Astrocyte (in vitro differentiated cells and primary cell): ENCODE data around the gene ZNRF1. TPM values are rescaled to one million over a fixed set of nuclear protein-coding genes. Genes with fewer than 3 reads are reported as not detected.

ENCODE experiments used
- DNase-seq: peaks from one replicate; pipeline ENCODE4 v3.0.0-alpha.2; 2010; ENCODE audit warnings: low read depth
- FAIRE-seq: peaks from 2 replicates; lab custom pipeline; 2011; peaks lifted over from hg19 to GRCh38; lab: Jason Lieb, UNC
- H2AFZ ChIP-seq: 2 replicates; pipeline ENCODE4 v1.6.0; 2012; ENCODE audit warnings: low read depth, low read length, inconsistent platforms
- H3K27ac ChIP-seq: 2 replicates; pipeline ENCODE4 v1.5.1; 2011; ENCODE audit warnings: low read depth, low read length, inconsistent platforms
- H3K27me3 ChIP-seq: 2 replicates; pipeline ENCODE4 v1.6.0; 2011; ENCODE audit warnings: low read length, inconsistent platforms; ENCODE audit not compliant: insufficient read depth
- H3K36me3 ChIP-seq: 2 replicates; pipeline ENCODE4 v1.5.1; 2011; ENCODE audit warnings: low read length, inconsistent platforms; ENCODE audit not compliant: insufficient read depth
- H3K4me1 ChIP-seq: 2 replicates; pipeline ENCODE4 v1.5.1; 2011; ENCODE audit warnings: low read length, inconsistent platforms; ENCODE audit not compliant: insufficient read depth
- H3K4me2 ChIP-seq: 2 replicates; pipeline ENCODE4 v1.6.0; 2012; ENCODE audit warnings: low read length, inconsistent platforms
- H3K4me3 ChIP-seq: 2 replicates; pipeline ENCODE4 v1.5.1; 2011; ENCODE audit warnings: low read depth, mild to moderate bottlenecking, low read length, inconsistent platforms; ENCODE audit not compliant: insufficient read depth
- H3K79me2 ChIP-seq: 2 replicates; pipeline ENCODE4 v1.6.0; 2012; ENCODE audit warnings: mild to moderate bottlenecking, low read length, inconsistent platforms; ENCODE audit not compliant: insufficient read depth
- H3K9ac ChIP-seq: 2 replicates; pipeline ENCODE4 v1.6.0; 2012; ENCODE audit warnings: mild to moderate bottlenecking, low read length, inconsistent platforms
- H3K9me3 ChIP-seq: 2 replicates; pipeline ENCODE4 v1.5.1; 2012; ENCODE audit warnings: low read depth, mild to moderate bottlenecking, low read length, inconsistent platforms; ENCODE audit not compliant: insufficient read depth
- H4K20me1 ChIP-seq: 2 replicates; pipeline ENCODE4 v1.6.0; 2012; ENCODE audit warnings: low read length, inconsistent platforms; ENCODE audit not compliant: insufficient read depth
- H3K27ac Mint-ChIP-seq: one replicate; pipeline ENCODE4 v1.8.0; 2021; ENCODE audit warnings: mild to moderate bottlenecking, mixed read lengths; ENCODE audit not compliant: unreplicated experiment
- H3K27me3 Mint-ChIP-seq: one replicate; pipeline ENCODE4 v1.8.0; 2021; ENCODE audit warnings: low read depth, mixed read lengths; ENCODE audit not compliant: unreplicated experiment
- H3K36me3 Mint-ChIP-seq: one replicate; pipeline ENCODE4 v1.8.0; 2021; ENCODE audit warnings: low read depth, mixed read lengths; ENCODE audit not compliant: unreplicated experiment
- H3K4me1 Mint-ChIP-seq: one replicate; pipeline ENCODE4 v1.8.0; 2021; ENCODE audit warnings: low read depth, mixed read lengths; ENCODE audit not compliant: unreplicated experiment
- H3K4me3 Mint-ChIP-seq: one replicate; pipeline ENCODE4 v1.8.0; 2021; ENCODE audit warnings: mild to moderate bottlenecking, moderate library complexity, mixed read lengths; ENCODE audit not compliant: unreplicated experiment
- H3K9me3 Mint-ChIP-seq: one replicate; pipeline ENCODE4 v1.8.0; 2021; ENCODE audit warnings: mild to moderate bottlenecking, mixed read lengths; ENCODE audit not compliant: unreplicated experiment
- CTCF ChIP-seq: IDR thresholded peaks from 2 replicates; pipeline ENCODE4 v1.5.1; 2011; ENCODE audit warnings: low read depth, mild to moderate bottlenecking, inconsistent platforms, low read length, moderate library complexity; ENCODE audit not compliant: insufficient read depth
- EZH2 ChIP-seq: IDR thresholded peaks from 2 replicates; pipeline ENCODE4 v1.6.1; 2012; ENCODE audit warnings: mild to moderate bottlenecking, low read length, inconsistent platforms; ENCODE audit not compliant: insufficient read depth
- total RNA-seq: library from RNA; stranded (reverse); gene quantifications from 2 replicates; pipeline ENCODE4 v1.2.1, GENCODE V29; 2021

The ZNRF1 gene
- total RNA-seq, 1 donor from 2014 or later, result 21.9 TPM

DNA sequence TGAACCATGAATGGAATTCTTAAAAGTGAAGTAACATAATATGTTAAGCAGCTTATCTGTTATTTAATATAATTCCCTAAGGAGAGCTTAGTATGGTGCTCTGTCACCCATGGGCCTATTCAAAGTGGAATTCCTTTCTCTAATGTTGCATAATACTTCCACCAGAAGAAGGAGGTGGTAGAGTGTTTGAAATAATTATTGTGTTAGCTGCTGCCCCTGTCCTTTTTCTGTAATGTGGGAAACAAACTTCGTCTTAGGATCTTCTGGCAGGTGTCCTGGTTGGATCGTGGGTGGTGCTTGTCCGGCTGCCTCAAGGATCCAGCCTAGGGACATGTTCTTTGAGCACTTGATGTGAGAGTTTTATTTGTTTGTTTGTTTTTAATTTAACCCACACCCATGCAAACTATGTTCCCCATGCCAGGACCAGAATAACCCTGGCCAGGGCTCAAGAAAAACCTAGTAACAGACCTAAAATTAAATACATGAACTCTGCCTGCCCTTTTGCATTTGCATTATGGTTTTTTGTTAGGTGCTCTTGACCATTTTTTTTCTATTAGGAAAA, 46.1 kb downstream of the ZNRF1 start:
- TF ChIP-seq CTCF (no peak), EZH2 (no peak)
- H3K4me3 ChIP-seq, result no peak overlapping the region
- H3K27me3 Mint-ChIP-seq, result no peaks in the 10 kb centered on the region
- no peak overlapping the region for H3K27ac Mint-ChIP-seq
- peaks cover 2% of the 10 kb centered on the region for H3K4me1 ChIP-seq
- FAIRE-seq (no peak), DNase-seq (peak; percentile 57)
- H3K36me3 ChIP-seq, result no peaks in the 10 kb centered on the region
- no peak overlapping the region for H3K27ac ChIP-seq
- H3K9me3 ChIP-seq, result no peaks in the 10 kb centered on the region
- no peaks in the 10 kb centered on the region for H3K27me3 ChIP-seq
- peaks cover 88% of the 10 kb centered on the region for H3K79me2 ChIP-seq
- peaks cover 2% of the 10 kb centered on the region for H3K4me1 Mint-ChIP-seq
- peaks cover 73% of the 10 kb centered on the region for H4K20me1 ChIP-seq
- H2AFZ ChIP-seq, result no peak overlapping the region
- no peaks in the 10 kb centered on the region for H3K36me3 Mint-ChIP-seq
- H3K9me3 Mint-ChIP-seq, result no peaks in the 10 kb centered on the region
- H3K9ac ChIP-seq, result no peak overlapping the region
- no peak overlapping the region for H3K4me3 Mint-ChIP-seq
- H3K4me2 ChIP-seq, result no peak overlapping the region

GRCh38 chr16:75045424-75045823, 46.6 kb downstream of the ZNRF1 start:
- Histone ChIP-seq H3K4me3 (no peak overlapping the region), H3K4me1 (peaks cover 2% of the 10 kb centered on the region), H3K4me2 (no peak overlapping the region), H3K79me2 (peaks cover 88% of the 10 kb centered on the region), H3K9ac (no peak overlapping the region), H2AFZ (no peak overlapping the region), H3K9me3 (no peaks in the 10 kb centered on the region), H3K27me3 (no peaks in the 10 kb centered on the region), H3K36me3 (no peaks in the 10 kb centered on the region), H3K27ac (no peak overlapping the region), H4K20me1 (peaks cover 73% of the 10 kb centered on the region)
- Mint-ChIP-seq H3K9me3 (no peaks in the 10 kb centered on the region), H3K36me3 (no peaks in the 10 kb centered on the region), H3K27me3 (no peaks in the 10 kb centered on the region), H3K27ac (no peak overlapping the region), H3K4me3 (no peak overlapping the region), H3K4me1 (peaks cover 2% of the 10 kb centered on the region)
- FAIRE-seq (no peak), DNase-seq (no peak)
- TF ChIP-seq CTCF (no peak), EZH2 (no peak)

DNA sequence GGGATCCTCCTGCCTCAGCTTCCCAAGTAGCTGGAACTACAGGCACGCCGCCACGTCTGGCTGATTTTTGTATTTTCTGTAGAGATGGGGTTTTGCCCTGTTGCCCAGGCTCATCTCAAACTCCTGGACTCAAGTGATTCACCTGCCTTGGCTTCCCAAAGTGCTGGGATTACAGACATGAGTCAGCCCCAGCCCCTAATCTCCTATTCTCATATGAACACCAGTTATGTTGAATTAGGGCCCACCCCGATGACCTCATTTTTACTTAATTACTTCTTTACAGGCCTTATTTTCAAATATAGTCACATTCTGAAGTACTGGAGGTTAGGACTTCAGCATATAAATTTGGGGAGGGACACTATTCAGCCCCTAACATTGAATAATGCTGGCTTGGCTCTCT, 49.2 kb downstream of the ZNRF1 start:
- peaks cover 76% of the 10 kb centered on the region for H4K20me1 ChIP-seq
- TF ChIP-seq EZH2, result no peak
- TF ChIP-seq CTCF, result no peak

More for the DNA sequence above, 49.2 kb downstream of the ZNRF1 start:
- H3K79me2 ChIP-seq, result peaks cover 78% of the 10 kb centered on the region
- no peaks in the 10 kb centered on the region for H3K36me3 Mint-ChIP-seq
- no peak overlapping the region for H3K27ac Mint-ChIP-seq
- no peak overlapping the region for H3K4me2 ChIP-seq
- DNase-seq, result no peak
- H2AFZ ChIP-seq, result no peak overlapping the region
- no peaks in the 10 kb centered on the region for H3K27me3 Mint-ChIP-seq
- no peak overlapping the region for H3K27ac ChIP-seq
- peaks cover 2% of the 10 kb centered on the region for H3K4me1 ChIP-seq
- FAIRE-seq, result no peak
- H3K4me3 ChIP-seq, result no peak overlapping the region
- H3K9me3 Mint-ChIP-seq, result no peaks in the 10 kb centered on the region
- H3K9me3 ChIP-seq, result no peaks in the 10 kb centered on the region
- H3K4me3 Mint-ChIP-seq, result no peak overlapping the region
- no peaks in the 10 kb centered on the region for H3K36me3 ChIP-seq
- no peaks in the 10 kb centered on the region for H3K27me3 ChIP-seq
- H3K4me1 Mint-ChIP-seq, result peaks cover 2% of the 10 kb centered on the region
- no peak overlapping the region for H3K9ac ChIP-seq
